Testis (tissue), 3 donors: ENCODE data around the gene CCDC178. TPM values are rescaled to one million over a fixed set of nuclear protein-coding genes. Genes with fewer than 3 reads are reported as not detected.

Experiments
- DNase-seq: peaks from one replicate; pipeline ENCODE4 v3.0.0-alpha.2; 2019
- H3K27ac ChIP-seq, 2 donors: fragments of 200-600 bp; sonication (generic); one replicate each; pipeline ENCODE4 v1.5.1; 2019
- H3K27me3 ChIP-seq: fragments of 200-600 bp; sonication (generic); one replicate; pipeline ENCODE4 v1.5.1; 2019
- H3K36me3 ChIP-seq: fragments of 200-600 bp; sonication (generic); one replicate; pipeline ENCODE4 v1.5.1; 2017; ENCODE audit warnings: low read depth; ENCODE audit errors: missing control alignments
- H3K4me1 ChIP-seq: fragments of 200-600 bp; sonication (generic); one replicate; pipeline ENCODE4 v1.5.1; 2019
- H3K4me3 ChIP-seq, 2 donors: fragments of 200-600 bp; sonication (generic); one replicate each; pipeline ENCODE4 v1.5.1; 2017 to 2019
- H3K9me3 ChIP-seq: fragments of 200-600 bp; sonication (generic); one replicate; pipeline ENCODE4 v1.5.1; 2017
- POLR2A ChIP-seq: fragments of 450-650 bp; IDR thresholded peaks from one replicate; pipeline ENCODE4 v1.6.1; 2017; ENCODE audit warnings: antibody characterized with exemption, mild to moderate bottlenecking, moderate library complexity
- WGBS, 2 donors: methylation state at CpG; one replicate each; pipeline ENCODE4 v1.1.5; 2018; 5-methylcytosine and 5-hydroxymethylcytosine counted together
- intact Hi-C: fragments of 100-400 bp; cut with DNase I; formaldehyde crosslinking; loops from one replicate; pipeline ENCODE4 v1.15.1; 2023; ENCODE audit warnings: low total_unique reads
- polyA plus RNA-seq: library from polyadenylated mRNA; stranded (reverse); fragments of 350-450 nt; fragmentation: Illumina TruSeq; extraction: RNeasy Lipid Tissue Mini Kit (QIAGEN cat#74804); gene quantifications from one replicate; pipeline ENCODE4 v1.2.3, GENCODE V29; 2014; ENCODE audit warnings: low read depth, low replicate concordance; ENCODE audit not compliant: insufficient read depth
- total RNA-seq, 2 donors: library from RNA; depleted of rRNA; stranded (reverse); fragments of >200 nt; gene quantifications; one replicate each; pipeline ENCODE4 v1.2.3, GENCODE V29; 2016
- TF ChIP-seq, protein P1 (sequence below), 3 experiments: fragments of 450-650 bp in 2 of 3; fragments of 200-600 bp in 1 of 3; sonication (generic) in 1 of 3; IDR thresholded peaks; one replicate each; pipeline ENCODE4 v1.5.1; 2016 to 2019; ENCODE audit warnings: antibody characterized with exemption in 3 of 3, mild to moderate bottlenecking in 2 of 3, moderate library complexity in 1 of 3

The CCDC178 gene
- total and polyA plus RNA-seq, 3 donors from 2014 or later = 8.6 to 17.5 (median 10.2) TPM

DNA sequence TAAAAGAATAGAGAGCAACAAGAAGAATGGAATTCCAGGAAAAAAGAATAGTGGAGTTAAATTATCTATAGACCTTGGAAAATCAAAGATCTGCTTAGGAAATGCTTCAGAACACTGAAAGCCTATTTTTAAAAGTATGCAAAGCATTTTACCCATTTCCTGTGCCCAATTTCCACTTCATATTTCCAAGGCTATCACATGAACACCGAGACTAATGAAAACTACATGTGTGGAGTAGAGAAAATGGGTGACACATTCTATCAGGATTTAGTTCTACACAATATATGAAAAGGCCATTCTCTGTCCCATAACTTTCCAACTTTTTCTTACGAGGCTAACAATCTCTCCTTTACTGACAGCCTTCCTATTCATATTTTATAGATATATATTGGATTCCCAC, 279.4 kb downstream of the CCDC178 start:
- Histone ChIP-seq H3K27me3 (no peaks in the 10 kb centered on the region), H3K9me3 (no peaks in the 10 kb centered on the region), H3K36me3 (no peaks in the 10 kb centered on the region), H3K4me1 (no peaks in the 10 kb centered on the region), H3K27ac (no peak overlapping the region), H3K4me3 (no peak overlapping the region)
- TF ChIP-seq, protein P1, sequence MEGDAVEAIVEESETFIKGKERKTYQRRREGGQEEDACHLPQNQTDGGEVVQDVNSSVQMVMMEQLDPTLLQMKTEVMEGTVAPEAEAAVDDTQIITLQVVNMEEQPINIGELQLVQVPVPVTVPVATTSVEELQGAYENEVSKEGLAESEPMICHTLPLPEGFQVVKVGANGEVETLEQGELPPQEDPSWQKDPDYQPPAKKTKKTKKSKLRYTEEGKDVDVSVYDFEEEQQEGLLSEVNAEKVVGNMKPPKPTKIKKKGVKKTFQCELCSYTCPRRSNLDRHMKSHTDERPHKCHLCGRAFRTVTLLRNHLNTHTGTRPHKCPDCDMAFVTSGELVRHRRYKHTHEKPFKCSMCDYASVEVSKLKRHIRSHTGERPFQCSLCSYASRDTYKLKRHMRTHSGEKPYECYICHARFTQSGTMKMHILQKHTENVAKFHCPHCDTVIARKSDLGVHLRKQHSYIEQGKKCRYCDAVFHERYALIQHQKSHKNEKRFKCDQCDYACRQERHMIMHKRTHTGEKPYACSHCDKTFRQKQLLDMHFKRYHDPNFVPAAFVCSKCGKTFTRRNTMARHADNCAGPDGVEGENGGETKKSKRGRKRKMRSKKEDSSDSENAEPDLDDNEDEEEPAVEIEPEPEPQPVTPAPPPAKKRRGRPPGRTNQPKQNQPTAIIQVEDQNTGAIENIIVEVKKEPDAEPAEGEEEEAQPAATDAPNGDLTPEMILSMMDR (IDR thresholded peaks at IDR 0.05) = no peak
- TF ChIP-seq POLR2A = no peak
- DNase-seq = no peak
- 65 to 70% methylated on average over 2 of the region's 2 CpGs for WGBS, 2 donors
- intact Hi-C loops = no loop called here

GRCh38 chr18:33159151-33159550, 281.4 kb downstream of the CCDC178 start:
- no peak overlapping the region for H3K27ac ChIP-seq
- WGBS, 2 donors = 76 to 79% methylated on average over 2 of the region's 2 CpGs
- H3K4me1 ChIP-seq = no peaks in the 10 kb centered on the region
- DNase-seq = no peak
- H3K36me3 ChIP-seq = no peaks in the 10 kb centered on the region
- intact Hi-C loops = no loop called here
- H3K9me3 ChIP-seq = no peaks in the 10 kb centered on the region
- no peaks in the 10 kb centered on the region for H3K27me3 ChIP-seq
- no peak for TF ChIP-seq POLR2A
- TF ChIP-seq, protein P1 (IDR thresholded peaks at IDR 0.05) = no peak
- no peak overlapping the region for H3K4me3 ChIP-seq

DNA sequence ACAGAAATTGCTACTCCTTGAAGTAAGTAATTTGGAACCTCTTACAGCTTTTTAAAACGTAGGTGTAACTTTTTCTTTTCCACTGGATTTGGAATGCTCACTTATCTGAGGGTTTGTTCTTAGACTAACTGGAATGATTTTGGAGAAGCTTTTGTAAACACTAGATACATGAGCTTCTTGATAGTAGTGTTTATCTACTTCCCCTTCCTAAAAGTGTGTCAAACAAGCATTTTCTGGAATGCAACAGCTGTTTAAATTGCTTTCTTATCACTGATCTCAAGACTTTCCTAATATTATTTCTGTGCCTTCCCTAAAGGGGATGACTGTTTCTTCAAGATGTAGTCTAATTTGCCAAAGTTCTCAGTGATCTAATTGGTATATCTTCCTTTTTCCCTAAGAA, 282.6 kb downstream of the CCDC178 start:
- intact Hi-C loops = no loop called here
- 16 to 41% methylated on average over 1 of the region's 1 CpG for WGBS, 2 donors
- Histone ChIP-seq H3K36me3 (no peaks in the 10 kb centered on the region), H3K4me3 (no peak overlapping the region), H3K27me3 (no peaks in the 10 kb centered on the region), H3K27ac (no peak overlapping the region), H3K4me1 (no peaks in the 10 kb centered on the region), H3K9me3 (no peaks in the 10 kb centered on the region)
- no peak for DNase-seq
- no peak for TF ChIP-seq POLR2A
- TF ChIP-seq, protein P1 (IDR thresholded peaks at IDR 0.05) = no peak

DNA sequence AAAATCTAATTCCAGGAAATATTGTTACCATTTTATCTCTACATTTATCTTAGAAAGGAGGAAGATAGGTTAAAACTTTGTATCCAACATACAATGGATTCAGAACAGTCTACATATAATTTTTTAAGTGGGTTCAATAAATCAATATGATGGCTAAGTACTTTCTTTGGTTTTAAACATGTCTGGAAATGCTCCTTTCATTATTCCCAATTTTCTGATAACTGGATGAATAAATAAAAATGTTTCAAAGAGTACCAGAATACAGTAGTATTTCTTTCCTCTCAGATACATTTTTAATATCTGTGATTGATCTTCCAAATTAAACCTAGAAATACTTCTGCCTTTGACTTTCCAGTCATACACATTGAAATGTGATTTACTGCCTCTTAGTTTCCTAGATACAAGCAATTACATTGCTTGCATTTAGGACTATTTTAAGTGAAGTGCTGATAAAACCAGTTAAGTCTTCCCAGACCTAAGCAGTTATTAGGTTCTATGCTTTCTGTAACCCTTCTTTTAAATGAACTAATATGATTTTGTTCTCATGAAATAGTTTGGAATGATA, 283.5 kb downstream of the CCDC178 start:
- Histone ChIP-seq H3K27ac (no peak overlapping the region), H3K4me1 (no peaks in the 10 kb centered on the region), H3K27me3 (no peaks in the 10 kb centered on the region), H3K9me3 (no peaks in the 10 kb centered on the region), H3K4me3 (no peak overlapping the region), H3K36me3 (no peaks in the 10 kb centered on the region)
- intact Hi-C loops = no loop called here
- DNase-seq = no peak
- TF ChIP-seq POLR2A = no peak

DNA sequence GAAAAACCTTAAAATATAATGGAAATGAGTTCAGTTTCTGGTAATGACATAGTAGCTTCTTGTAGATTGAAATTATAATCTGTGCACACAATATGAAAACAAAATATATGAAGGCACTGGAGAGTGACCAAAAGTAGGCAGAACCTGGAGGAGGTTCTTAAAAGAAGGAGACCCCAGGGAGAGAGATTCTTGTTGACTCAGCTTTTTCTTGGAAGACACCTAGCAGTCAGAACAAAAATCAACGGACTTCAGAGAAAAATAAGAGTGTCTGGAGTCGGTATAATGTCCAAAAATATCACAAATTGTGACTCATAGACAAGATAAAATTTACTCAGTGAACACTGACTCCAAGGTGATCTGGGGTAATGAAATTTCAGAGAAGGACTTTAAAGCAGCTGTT, 286.5 kb downstream of the CCDC178 start:
- H3K9me3 ChIP-seq = no peaks in the 10 kb centered on the region
- intact Hi-C loops = no loop called here

More for the DNA sequence above, 286.5 kb downstream of the CCDC178 start:
- H3K4me3 ChIP-seq = no peak overlapping the region
- DNase-seq = no peak
- H3K27ac ChIP-seq = no peak overlapping the region
- H3K27me3 ChIP-seq = no peaks in the 10 kb centered on the region
- 50 to 65% methylated on average over 2 of the region's 2 CpGs for WGBS, 2 donors
- TF ChIP-seq, protein P1 (IDR thresholded peaks at IDR 0.05) = no peak
- TF ChIP-seq POLR2A = no peak
- H3K36me3 ChIP-seq = no peaks in the 10 kb centered on the region
- no peaks in the 10 kb centered on the region for H3K4me1 ChIP-seq
